K562 (cell line): ENCODE results near the gene NLRP6.

Experiments
- CLOCK ChIP-seq: fragments of 250-450 bp; sonication (Bioruptor Pico); IDR thresholded peaks from 2 replicates; pipeline ENCODE4 v1.4.0; 2020; ENCODE audit warnings: mild to moderate bottlenecking, moderate library complexity, borderline replicate concordance
- KDM1A ChIP-seq, 2 experiments: fragments of 450-650 bp; IDR thresholded peaks; 2 replicates each; pipeline ENCODE4 v1.6.1; 2016; ENCODE audit warnings: mild to moderate bottlenecking in 2 of 2
- PHB2 ChIP-seq: fragments of 450-650 bp; IDR thresholded peaks from 2 replicates; pipeline ENCODE4 v1.6.1; 2017; ENCODE audit warnings: low read depth
- POLR2A ChIP-seq: fragments of 450-650 bp; conservative IDR thresholded peaks from 2 replicates; pipeline ENCODE4 v1.6.1; 2016
- PTBP1 ChIP-seq: fragments of 200-400 bp; formaldehyde crosslinking; IDR thresholded peaks from 2 replicates; pipeline ENCODE4 v1.6.1; 2017; ENCODE audit warnings: low read depth, low read length
- RNF2 ChIP-seq: sonication (generic); IDR thresholded peaks from 2 replicates; pipeline ENCODE4 v1.6.1; 2016
- SIN3A ChIP-seq, 2 experiments: fragments of 150-350 bp in 1 of 2; IDR thresholded peaks; 2 replicates each; pipeline ENCODE4 v1.6.1; 2011 to 2016; ENCODE audit warnings: borderline replicate concordance in 2 of 2, low read depth in 2 of 2, low read length in 2 of 2, mild to moderate bottlenecking in 2 of 2, moderate library complexity in 2 of 2; ENCODE audit not compliant: control insufficient read depth in 1 of 2
- STAG1 ChIP-seq: sonication (generic); formaldehyde crosslinking; IDR thresholded peaks from 2 replicates; pipeline ENCODE4 v1.5.0; 2020; ENCODE audit warnings: missing genetic modification reagents, borderline replicate concordance
- USF2 ChIP-seq: sonication (generic); formaldehyde crosslinking; IDR thresholded peaks from 2 replicates; pipeline ENCODE4 v1.5.0; 2020; ENCODE audit warnings: missing genetic modification reagents
- YBX1 ChIP-seq: fragments of 450-650 bp; IDR thresholded peaks from 2 replicates; pipeline ENCODE4 v1.7.1; 2016; ENCODE audit warnings: mild to moderate bottlenecking
- ZBTB9 ChIP-seq: fragments of 450-650 bp; formaldehyde crosslinking; IDR thresholded peaks from 2 replicates; pipeline ENCODE4 v1.4.0; 2020; ENCODE audit warnings: mild to moderate bottlenecking, moderate library complexity
- ZNF217 ChIP-seq: sonication (generic); formaldehyde crosslinking; IDR thresholded peaks from 2 replicates; pipeline ENCODE4 v1.8.0; 2022; ENCODE audit warnings: mild to moderate bottlenecking, missing genetic modification reagents

GRCh38 chr11:235609-235996 is 42.6 kb upstream of the NLRP6 start:
- no peak for TF ChIP-seq USF2
- no peak for TF ChIP-seq YBX1
- no peak for TF ChIP-seq RNF2
- no peak for TF ChIP-seq ZBTB9 (CRISPR knock-in tag)
- TF ChIP-seq STAG1 (CRISPR knock-in tag): no peak
- no peak for TF ChIP-seq POLR2A
- TF ChIP-seq ZNF217 (CRISPR knock-in tag): no peak
- no peak for TF ChIP-seq KDM1A (IDR thresholded peaks at IDR 0.05)
- TF ChIP-seq PTBP1: no peak
- no peak for TF ChIP-seq SIN3A (IDR thresholded peaks at IDR 0.05; ENCODE audit: borderline replicate concordance in 2 of 2, control insufficient read depth in 1 of 2, low read depth in 2 of 2, low read length in 2 of 2)
- TF ChIP-seq CLOCK: no peak
- no peak for TF ChIP-seq PHB2
